Inflammatory macrophage treated with lipopolysaccharide for 1 hour (primary cell): ENCODE measurements around the gene RPL28.
A peak's percentile ranks its signal among the peaks of the same experiment; 100 is the strongest.

Source experiments
- DNase-seq, 2 donors: peaks; one replicate each; pipeline ENCODE4 v3.0.0-alpha.2; 2020 to 2022

Gene RPL28

DNA sequence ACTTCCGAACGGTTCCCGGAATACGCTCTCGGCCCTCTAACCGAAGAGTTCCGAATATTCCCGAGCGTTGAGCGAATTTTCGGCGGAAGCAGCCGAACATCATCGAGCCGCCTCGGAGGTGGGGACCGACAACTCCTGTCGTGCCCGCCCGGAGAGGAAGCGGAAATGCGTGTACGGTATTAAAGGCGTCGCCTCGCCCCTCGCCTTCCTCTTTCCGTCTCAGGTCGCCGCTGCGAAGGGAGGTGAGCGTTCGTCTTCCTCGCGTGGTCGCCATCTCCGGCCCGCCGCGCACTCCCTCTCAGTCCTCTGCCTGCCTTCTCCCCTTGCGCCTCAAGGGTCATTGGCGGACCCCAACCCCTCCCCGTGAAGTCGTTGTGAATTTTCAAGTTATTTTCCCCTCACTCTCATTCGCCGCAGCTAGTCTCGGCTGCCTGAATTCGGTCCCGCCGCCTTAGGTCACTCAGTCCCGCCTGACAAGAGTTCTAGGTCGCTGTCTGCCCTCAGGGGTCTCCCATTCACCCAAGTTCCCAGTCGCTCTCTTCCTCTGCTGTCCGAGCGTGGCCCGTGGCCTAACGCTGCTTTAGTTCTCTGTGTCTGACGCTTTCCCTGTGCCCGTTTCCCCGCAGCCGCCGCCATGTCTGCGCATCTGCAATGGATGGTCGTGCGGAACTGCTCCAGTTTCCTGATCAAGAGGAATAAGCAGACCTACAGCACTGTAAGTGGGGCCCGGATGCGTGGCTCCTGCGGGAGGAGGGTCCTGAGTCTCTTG lies at the start of gene RPL28:
Gene RPL28, plus strand, starts transcription at position 209 of the 769 bp plus-strand sequence. Its CDS starts 426 bp downstream, at position 635.
- DNase-seq: peak; percentile 98 to 100

DNA sequence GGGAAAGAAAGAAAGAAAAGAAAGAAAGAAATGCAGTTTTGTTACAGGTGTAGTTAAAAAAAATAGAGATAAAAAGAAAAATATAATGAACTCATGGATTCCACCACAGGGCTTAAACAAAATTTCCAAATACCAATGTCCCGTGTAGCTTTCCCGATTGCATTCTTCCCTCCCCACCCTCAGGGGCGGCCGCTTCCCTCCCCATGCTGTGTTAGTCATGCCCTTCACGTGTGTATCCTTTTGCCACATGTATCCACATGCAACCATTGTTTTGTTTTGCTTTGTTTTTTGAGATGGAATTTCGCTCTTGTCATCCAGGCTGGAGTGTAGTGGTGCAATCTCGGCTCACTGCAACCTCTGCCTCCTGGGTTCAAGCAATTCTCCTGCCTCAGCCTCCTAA lies 49.6 kb upstream of the RPL28 start:
- DNase-seq: peak in 1 of 2 donors; percentile 6

DNA sequence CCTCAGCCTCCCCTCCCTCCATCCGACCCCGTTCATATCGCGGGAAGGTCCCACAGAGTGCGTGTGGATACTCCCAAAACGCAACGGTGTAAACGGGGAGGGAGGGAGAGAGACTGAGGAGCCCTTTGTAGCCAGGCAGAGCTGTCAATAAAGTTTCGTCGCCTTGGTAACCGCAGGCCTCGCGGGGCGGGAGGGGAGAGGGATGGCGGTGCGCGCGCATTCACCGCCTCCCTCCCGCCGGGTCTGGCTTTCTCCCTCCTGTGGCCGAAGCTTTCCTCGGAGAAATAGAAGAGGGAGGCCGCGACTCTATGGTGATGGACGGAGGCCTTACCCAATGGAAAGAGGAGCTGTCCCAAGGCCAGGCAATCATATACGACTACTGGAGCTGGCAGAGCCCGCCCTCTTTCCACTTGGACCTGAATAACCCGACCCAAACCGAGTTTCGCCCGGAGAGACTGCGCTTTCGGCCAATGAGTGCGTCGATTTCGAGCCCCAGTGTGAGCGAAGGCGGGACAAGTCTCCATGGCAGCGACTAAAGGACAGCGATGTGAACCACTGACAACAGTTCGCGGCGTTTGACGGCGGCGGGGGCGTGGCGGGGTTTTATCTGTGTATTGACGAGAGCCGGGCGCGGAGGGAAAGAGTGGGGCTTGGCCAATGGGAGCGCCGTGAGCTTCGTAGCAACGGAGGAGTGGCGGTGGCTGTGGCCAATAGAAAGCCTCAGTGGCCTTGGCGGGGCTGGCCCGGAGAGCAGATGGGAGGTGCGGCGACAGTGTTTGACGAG lies 46.4 kb upstream of the RPL28 start, which contains the start of gene KMT5C:
Gene KMT5C, plus strand, starts transcription at position 772 of the 784 bp plus-strand sequence. CDS start 2,061 bp downstream, outside the sequence.
- DNase-seq: peak; percentile 100

DNA sequence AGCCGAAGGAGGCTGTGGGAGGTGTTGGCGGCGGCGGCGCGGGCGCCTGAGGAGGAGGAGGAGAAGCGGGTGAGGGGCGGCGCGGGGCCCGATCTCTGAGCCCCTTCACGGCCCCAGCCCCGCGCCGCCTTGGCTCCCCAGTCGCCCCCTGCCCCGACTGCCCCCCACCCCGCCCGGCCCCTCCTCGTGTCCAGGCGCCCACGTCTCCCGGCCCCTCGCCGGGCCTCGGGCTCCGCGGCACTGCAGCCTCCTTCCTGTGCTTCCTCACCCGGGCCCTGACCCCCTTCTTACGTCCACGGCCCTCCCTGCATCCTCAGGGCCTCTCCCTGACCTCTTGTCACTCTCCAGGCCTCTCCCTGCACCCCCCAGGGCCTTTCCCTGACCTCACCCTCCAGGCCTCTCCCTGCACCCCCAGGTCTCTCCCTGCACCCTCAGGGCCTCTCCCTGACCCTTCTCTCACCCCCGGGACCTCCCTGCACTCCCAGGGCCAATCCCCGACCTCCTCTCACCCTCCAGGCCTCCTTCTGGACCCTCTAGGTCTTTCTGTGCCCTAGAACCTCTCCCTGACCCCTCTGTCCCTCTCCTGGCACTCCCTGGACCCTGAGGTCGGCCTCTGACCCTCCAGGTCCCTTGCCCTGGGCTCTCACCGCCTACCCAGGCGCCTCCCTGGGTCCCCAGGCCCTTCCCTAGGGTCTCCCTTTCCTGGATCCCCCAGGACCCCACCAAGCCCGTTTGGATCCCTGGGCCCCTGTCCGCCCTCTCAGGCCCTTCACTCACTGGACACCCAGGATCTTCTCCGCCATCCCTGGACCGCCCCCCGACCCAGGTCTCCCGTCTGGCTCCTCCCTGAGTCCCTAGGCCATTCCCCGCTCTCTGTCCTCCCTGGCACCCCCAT lies 45.6 kb upstream of the RPL28 start:
- peak in 1 of 2 donors; percentile 58 for DNase-seq

DNA sequence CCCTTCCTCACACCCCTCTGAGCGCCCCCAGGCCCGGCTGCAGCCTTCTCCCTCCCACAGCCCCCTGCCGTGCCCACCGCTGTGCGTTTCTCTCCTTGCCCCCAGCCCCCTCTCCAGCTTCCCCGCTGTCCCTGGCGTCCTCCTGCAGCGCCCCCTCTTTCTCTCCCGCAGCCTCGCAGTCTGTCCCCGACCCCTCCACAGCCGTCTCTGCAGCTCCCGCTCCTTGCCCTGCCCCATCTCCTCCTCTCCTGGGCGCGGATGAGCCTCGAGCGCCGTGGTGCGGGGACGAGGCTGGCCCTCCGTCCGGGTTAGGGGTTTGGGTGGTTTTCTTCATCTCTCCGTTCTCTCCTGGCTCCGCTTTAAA lies 45.0 kb upstream of the RPL28 start:
- peak in 1 of 2 donors; percentile 5 for DNase-seq

DNA sequence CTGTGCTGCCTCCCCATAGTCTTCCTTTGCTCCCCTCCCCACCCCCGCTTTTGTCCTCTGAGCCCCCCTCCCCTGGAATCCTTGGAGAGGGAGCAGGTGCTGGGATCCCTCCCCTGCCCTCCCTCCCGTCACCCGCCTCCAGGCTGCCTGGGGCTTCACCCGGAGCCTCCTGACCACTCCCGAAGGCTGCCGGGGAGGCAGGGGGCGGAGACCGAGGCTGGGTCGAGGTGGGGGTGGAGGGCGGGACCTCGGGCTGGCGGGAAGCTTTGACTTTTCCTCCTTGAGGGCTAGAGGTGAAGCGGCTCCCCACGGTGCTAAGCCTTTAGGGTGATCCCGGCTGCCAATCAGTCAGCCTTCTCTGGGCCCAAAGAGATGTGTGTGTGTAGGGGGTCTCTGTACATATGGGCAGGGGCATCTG lies 44.6 kb upstream of the RPL28 start:
- peak; percentile 73 to 76 for DNase-seq

DNA sequence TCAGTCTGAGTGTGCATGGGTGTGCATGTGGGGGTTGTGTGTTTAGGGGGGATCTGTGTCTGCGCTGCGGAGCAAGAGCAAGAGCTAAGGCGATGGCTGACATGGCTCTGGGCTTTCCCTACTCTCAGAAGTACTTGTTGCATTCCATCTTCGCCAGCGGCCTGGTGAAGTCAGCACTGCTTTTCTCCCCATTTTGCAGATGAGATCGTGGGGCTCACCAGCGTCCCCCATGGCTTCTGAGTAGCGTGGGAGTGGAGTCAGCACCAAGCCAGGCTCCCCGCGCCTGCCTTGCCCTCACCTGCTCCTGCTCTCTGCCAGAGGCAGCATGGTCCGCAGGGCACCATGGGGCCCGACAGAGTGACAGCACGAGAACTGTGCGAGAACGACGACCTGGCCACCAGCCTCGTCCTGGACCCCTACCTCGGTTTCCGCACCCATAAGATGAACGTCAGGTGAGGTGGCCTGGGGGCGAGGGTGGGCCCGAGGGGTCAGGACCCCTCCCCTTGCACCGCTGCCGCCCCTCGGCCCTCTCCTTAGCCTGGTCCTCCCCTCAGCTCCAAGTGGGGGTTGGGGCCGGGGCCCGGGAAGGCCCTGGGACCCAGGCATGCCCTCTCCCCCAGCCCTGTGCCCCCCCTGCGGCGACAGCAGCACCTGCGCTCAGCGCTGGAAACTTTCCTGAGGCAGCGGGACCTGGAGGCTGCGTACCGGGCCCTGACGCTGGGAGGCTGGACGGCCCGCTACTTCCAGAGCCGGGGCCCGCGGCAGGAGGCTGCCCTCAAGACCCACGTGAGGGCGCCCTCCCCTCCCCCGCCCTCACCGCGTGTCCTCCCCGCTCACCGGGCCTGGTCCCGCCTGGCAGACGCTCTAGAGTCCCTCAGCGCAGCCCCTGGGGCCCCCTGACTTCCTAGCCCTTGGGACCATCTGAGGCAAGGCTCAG lies 43.9 kb upstream of the RPL28 start:
- DNase-seq: no peak

DNA sequence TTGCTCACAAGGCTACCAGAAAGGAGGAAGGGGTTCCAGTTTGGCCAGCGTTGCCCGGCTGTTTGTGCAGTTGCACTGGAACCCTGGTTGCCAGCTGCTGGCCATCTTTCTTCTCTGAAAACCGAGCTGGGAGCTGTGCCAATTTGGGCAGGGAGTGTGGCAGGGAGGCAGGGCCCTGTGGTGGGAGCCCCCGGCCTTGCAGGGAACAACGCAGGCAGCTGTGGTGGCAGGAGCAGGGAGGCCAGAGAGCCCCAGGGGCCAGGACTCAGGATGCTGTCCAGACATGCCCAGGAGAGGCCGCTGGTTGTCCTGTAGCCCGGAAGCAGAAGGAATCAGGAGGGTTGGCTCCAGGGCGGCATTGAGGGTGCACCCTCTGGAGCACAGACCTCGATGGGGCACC lies 41.3 kb upstream of the RPL28 start:
- DNase-seq: no peak

DNA sequence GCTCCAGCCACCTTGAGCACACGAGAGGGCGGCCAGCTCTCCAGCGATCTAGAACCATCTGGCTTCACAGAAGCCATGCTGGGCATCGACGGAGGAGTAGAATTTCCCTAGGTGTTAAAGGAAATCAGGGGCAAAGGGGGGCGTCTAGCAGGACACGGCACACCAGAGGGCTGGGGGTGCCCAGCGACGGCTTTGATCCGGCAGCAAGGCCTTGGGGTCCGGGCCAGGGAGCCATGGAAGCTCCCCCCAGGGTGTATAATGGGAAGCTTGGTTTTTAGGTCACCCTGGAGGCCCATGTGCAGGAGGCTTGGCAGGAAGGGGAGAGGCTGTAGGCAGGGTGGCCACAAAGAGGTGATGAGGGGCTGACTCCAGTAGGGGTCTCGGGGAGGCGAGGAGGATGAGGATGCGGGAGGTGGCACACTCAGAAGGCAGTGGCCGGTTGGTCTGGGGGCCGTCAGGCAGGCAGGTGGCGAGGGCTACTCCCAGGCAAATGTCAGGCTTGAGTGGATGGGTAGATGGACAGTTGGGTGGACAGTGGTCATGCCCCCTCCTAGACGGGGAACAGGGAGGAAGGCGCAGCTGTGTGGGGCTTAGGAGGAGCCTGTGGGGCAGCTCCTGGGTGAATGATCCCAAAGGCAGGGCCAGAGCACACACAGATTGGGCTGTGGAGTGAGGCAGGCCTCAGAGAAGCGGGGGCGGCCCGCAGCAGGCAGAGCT lies 40.5 kb upstream of the RPL28 start:
- no peak for DNase-seq

DNA sequence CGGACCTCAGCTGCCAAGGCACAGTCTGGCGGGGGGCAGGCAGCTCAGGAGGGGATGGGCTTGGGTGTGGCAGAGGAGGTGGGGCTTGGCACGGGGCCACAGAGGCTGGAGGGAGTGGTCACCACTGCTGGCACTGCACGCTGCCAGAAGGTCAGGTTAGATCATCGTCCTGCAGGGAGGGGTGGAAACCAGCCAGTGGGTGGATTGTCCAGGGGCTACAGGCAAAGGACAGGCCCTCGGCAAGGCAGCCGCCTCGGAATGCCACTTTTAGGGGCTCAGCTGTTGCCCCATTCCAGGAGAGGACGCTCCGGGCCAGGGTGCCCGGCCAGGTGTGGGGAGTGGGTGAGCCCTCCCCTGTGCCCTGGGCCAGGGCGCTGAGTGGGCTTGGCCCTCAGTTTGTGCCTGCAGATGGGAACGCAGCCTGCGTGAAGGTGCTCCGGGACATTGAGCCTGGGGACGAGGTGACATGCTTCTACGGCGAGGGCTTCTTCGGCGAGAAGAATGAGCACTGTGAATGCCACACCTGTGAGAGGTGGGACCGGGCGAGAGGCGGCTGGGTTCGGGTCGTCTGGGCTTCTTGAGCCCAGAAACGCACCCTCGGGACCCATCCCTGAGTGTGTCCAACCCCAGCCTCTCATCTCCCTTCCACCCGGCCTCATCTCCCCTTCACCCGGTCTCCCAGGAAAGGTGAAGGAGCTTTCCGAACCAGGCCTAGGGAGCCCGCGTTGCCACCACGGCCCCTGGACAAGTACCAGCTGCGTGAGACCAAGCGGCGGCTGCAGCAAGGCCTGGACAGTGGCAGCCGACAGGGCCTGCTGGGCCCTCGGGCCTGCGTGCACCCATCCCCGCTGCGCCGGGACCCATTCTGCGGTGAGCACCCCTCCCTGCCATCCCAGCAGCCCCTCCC lies 39.7 kb upstream of the RPL28 start:
- DNase-seq: no peak

DNA sequence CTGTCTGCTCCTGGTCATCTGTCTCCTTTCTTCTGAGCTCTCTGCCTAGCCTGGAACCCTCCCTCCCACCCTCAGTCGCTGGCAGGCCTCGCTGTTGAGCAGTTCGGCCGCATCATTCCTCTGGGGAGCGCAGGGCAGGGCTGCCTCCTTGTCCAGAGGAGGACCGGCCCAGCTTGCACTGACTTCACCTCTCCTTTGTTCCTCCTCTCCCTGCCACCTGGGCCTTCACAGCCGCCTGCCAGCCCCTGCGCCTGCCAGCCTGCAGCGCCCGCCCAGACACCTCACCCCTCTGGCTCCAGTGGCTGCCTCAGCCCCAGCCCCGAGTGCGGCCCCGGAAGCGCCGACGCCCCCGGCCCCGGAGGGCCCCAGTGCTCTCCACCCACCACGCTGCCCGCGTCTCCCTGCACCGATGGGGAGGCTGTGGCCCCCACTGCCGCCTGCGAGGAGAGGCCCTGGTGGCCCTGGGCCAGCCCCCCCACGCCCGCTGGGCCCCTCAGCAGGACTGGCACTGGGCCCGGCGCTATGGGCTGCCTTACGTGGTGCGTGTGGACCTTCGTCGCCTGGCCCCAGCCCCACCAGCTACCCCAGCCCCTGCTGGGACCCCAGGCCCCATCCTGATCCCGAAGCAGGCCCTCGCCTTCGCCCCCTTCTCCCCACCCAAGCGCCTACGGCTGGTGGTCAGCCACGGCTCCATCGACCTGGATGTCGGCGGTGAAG lies 38.8 kb upstream of the RPL28 start:
- DNase-seq: no peak

DNA sequence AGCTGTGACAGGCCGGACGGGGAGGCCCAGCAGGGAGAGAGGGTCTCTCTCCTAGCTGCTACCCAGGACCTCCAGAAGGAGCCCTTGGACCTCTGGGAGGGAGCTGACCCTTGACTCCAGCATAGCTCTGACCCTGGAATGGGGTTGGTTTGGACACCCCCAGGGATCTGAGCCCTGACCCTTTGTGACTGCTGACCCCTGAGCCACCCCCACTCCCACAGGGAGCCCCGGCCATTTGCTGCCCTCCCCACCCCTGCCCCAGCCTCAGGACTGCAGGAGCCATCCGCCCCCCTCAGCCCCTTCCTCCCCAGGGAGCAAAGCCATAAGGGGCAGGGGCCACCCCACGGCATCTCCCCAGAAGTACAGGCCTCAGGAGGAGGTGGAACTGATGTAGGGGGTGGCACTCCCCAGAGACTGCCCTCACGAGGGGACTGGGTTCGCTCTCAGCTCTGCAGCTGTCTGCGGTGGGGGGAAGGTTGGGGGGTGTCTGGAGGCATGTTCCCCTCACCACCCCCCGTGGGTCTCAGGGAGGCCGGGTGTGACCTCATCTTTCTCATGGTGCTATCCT lies 38.2 kb upstream of the RPL28 start:
- DNase-seq: no peak

DNA sequence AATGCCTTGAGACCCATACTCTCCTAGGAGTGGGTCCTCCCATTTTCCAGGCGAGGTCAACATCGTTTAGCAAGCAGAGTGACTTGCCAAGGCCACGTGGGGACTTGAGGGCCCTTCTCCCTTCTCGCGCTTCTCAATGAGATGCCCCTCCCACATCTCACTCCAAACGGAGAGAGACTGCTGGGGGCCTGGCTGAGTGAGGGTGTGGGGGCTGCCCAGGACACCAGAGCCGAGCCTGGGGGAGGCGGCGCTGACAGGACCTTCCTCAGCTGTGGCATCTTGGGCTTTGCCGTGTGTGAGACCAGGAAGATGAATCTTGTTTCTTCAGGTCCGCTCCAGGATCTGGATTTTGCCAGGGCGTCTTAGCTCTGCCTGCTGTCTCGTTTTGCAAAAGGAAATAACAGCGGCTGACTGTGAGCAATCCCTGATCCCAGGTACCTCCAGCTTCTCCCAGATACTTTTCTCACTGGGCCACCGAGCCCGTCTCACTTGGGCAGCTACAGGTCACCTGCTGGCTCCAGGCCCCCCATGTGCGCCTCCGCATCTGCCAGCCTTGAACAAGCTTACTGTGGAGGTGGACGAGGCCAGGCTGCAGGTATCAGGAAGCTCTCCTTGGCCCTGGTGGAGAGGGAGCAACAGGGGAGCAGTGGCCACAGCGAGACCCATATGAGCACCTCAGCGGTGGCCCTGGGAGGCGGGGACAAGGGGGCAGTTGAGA lies 37.3 kb upstream of the RPL28 start:
- DNase-seq: no peak

DNA sequence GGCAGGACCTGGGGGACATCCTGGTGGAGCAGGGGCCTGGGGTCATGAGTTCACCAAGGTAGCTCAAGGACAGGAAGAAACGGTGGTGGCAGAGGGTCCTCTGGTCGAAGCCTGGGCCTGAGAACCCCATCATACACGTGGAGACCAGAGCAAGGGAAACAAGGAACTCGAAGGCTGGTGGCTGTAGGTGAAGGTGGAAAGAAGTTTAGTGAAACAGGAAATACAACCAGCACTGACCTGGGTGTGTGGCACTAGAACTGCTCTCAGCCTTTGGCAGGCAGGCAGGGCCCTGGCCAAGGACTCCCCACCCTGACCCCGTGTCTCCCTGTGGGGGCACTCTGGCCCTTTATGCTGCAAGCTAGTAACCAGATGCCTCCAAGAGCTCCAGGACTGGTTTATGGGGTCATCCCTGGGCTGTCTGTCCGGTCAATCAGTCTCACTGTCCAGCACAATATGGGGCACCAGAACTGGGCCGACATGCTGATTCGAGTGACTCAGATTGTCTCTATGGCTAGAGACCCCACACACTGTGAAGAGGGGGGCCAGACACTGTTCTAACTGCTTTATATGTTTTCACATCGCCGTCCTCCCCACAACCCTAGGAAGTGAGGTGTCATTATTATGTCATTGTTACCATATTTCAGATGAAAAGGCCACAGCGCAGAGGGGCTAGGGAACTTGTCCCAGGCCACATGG lies 35.0 kb upstream of the RPL28 start:
- DNase-seq: no peak

DNA sequence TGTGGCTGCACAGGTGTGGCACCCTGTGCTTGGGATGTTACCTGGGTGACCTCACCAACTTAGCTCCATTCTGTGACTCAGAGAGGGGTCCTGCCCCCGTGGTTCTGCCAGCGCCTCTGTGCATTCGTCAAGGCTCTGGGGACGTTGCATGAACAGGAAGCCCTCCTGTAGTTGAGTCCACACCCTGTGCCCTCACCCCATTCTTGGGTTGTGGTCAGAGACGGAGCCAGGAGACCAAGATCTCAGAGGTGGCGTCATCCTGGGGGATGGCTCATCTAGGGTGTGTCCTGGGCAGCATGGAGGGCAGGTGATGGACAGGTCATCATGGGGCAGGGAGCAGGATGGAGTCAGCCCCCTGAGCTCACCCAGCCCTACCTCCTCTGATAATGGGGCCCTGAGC lies 33.7 kb upstream of the RPL28 start:
- no peak for DNase-seq

DNA sequence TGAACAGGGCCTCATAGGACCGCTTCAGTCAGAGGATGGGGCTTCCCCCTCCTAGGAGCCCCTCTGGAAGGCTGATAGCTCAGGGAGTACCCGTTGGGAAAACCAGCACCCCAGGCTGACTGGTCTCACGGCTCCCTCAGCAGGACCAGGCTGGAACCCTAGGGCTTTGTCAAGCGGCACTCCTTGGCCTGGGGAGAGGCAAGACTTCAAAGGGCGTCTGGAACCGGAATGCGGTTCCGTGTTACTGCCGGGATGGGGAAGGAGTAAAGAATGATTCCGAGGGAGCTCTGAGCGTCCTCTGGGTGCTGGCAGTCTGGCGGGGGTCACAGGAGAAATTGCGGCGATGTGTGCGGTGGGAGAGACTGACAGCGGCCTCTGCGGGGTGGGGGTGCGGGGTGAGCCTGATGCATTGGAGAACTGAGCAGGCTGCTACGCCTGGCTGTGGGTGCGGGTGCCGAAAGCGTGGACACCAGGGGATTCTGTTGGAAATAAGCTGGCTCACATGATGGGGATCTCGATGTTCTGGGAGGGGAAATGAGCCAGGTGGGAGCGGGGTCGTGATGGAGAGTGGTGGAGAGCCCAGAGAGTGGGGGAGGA lies 33.1 kb upstream of the RPL28 start:
- DNase-seq: no peak

DNA sequence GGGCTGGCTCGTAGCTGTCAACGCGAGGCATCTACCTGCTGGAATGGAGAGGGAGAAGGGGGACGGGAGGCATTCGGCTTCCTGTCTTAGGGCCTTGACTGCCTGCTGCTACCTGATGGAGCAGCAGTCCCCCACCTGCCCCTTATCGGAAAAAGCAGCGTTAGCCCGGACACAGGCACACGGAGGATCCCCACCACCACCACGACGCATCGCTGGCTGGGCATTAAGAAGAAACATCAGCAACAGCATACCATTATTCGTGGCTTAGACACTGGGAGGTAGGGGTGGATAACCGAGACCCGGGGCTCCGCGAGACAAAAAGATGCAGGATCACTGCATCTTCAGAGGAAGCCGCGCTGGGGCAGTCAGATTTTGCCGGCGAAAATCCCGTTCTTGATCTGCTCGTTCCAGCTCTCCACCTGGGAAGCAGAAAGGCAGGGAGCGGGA lies 32.4 kb upstream of the RPL28 start:
- no peak for DNase-seq
